ENCODE results near the gene ATL3.

GRCh38 chr11:63719001-63719400, 47.8 kb upstream of the ATL3 start:
- TF ChIP-seq, protein P1, sequence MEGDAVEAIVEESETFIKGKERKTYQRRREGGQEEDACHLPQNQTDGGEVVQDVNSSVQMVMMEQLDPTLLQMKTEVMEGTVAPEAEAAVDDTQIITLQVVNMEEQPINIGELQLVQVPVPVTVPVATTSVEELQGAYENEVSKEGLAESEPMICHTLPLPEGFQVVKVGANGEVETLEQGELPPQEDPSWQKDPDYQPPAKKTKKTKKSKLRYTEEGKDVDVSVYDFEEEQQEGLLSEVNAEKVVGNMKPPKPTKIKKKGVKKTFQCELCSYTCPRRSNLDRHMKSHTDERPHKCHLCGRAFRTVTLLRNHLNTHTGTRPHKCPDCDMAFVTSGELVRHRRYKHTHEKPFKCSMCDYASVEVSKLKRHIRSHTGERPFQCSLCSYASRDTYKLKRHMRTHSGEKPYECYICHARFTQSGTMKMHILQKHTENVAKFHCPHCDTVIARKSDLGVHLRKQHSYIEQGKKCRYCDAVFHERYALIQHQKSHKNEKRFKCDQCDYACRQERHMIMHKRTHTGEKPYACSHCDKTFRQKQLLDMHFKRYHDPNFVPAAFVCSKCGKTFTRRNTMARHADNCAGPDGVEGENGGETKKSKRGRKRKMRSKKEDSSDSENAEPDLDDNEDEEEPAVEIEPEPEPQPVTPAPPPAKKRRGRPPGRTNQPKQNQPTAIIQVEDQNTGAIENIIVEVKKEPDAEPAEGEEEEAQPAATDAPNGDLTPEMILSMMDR (IDR thresholded peaks at IDR 0.05; ENCODE audit: low read depth, low read length): no peak
- TF ChIP-seq EZH2phosphoT487 (IDR thresholded peaks at IDR 0.05; ENCODE audit: low read depth): no peak

Data from OCI-LY3 (cell line).